Measurements from ENCODE around the gene NEXN. TPM values are rescaled to one million over a fixed set of nuclear protein-coding genes. Genes with fewer than 3 reads are reported as not detected.

The NEXN gene
- total RNA-seq, 1 donor = 16.8 TPM

GRCh38 chr1:77987919-77988318, 99.5 kb downstream of the NEXN start:
- H3K4me3 ChIP-seq (ENCODE audit: low read depth, low read length) = no peak overlapping the region
- TF ChIP-seq CTCF (IDR thresholded peaks at IDR 0.05; ENCODE audit: insufficient read depth, low read depth, low read length) = no peak
- DNase-seq (ENCODE audit: low read depth) = no peak

GRCh38 chr1:77989744-77990143, 101.3 kb downstream of the NEXN start:
- TF ChIP-seq CTCF (IDR thresholded peaks at IDR 0.05; ENCODE audit: insufficient read depth, low read depth, low read length) = no peak
- H3K4me3 ChIP-seq (ENCODE audit: low read depth, low read length) = no peak overlapping the region
- no peak for DNase-seq (ENCODE audit: low read depth)

- no peak for TF ChIP-seq CTCF (IDR thresholded peaks at IDR 0.05; ENCODE audit: insufficient read depth, low read depth, low read length)
- DNase-seq (ENCODE audit: low read depth) = no peak
- H3K4me3 ChIP-seq (ENCODE audit: low read depth, low read length) = no peak overlapping the region
Measured at GRCh38 chr1:77990629-77991204, 102.3 kb downstream of the NEXN start.

GRCh38 chr1:77991638-77992037, 103.2 kb downstream of the NEXN start:
- H3K4me3 ChIP-seq (ENCODE audit: low read depth, low read length) = no peak overlapping the region
- no peak for DNase-seq (ENCODE audit: low read depth)

More at GRCh38 chr1:77991638-77992037, 103.2 kb downstream of the NEXN start:
- no peak for TF ChIP-seq CTCF (IDR thresholded peaks at IDR 0.05; ENCODE audit: insufficient read depth, low read depth, low read length)

Other genes with a start within 250 kb of the NEXN start
- 63.8 and 94.6 TPM in 2 replicates for gene ZZZ3, start 206.0 kb upstream of the NEXN start, total RNA-seq
- gene USP33, start 128.8 kb upstream of the NEXN start, total RNA-seq = 79.2 and 120 TPM in 2 replicates
- gene MIGA1, start 109.0 kb upstream of the NEXN start, total RNA-seq = 10.0 and 16.8 TPM in 2 replicates
- 87.0 and 125 TPM in 2 replicates for gene FUBP1, start 90.4 kb downstream of the NEXN start, total RNA-seq
- 35.4 and 57.0 TPM in 2 replicates for gene DNAJB4, start 116.3 kb downstream of the NEXN start, total RNA-seq
- gene GIPC2, start 157.3 kb downstream of the NEXN start, total RNA-seq = 0.32 and 0.43 TPM in 2 replicates

Measured in fibroblast of villous mesenchyme (primary cell).